NCI-H1105 treated with DMSO at 0.1 percent for 48 hours (cell line): ENCODE data around the gene CMYA5.

Experiments used
- DNase-seq: peaks from one replicate; lab custom pipeline; 2025; lab: John Stamatoyannopoulos, UW

Gene CMYA5

DNA sequence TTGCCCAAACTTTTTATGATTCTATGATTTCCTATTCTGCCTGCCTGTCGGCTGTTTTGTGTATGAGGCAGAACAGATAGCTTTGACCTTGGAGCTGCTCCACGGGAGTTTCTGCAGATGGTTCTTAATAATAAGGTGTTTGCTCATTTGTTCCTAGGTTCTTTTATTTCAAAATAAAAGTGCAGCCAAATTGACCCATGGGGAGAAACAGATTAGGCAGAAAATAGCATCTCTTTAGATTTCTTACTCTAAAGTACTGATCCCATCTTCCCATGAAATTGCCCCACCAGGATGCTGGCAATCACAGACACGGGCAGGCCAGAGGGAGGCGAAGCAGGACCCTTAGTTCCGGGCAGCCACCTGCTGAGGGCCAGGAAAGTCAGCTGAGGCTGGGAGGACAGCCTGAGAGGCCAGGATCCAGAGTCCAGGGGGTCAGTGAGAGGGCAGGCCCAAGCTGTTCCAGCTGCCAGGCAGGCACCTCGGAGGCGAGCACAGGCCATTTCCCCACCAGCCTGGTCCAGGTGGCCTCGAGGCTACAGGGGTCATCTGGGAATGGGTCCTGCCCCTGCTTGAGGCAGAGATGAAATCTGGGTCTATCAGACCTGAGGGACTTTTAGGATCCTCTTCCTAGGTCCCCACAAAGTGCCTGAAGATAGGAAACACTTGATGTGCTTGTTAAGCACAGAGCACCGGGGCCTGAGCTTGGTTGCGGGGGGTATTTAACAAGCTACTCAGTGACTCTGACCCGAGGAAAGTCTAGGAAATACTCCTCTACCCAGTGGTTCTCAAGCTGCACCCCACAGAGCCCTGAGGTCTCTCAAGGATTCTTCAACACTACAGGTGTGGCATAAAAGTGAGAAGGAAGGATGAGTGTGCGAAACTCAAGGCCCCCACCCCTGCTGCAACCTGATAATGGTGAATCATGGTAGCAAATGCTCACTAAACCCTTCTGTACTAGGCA lies 145.4 kb downstream of the CMYA5 start:
- no peak for DNase-seq

DNA sequence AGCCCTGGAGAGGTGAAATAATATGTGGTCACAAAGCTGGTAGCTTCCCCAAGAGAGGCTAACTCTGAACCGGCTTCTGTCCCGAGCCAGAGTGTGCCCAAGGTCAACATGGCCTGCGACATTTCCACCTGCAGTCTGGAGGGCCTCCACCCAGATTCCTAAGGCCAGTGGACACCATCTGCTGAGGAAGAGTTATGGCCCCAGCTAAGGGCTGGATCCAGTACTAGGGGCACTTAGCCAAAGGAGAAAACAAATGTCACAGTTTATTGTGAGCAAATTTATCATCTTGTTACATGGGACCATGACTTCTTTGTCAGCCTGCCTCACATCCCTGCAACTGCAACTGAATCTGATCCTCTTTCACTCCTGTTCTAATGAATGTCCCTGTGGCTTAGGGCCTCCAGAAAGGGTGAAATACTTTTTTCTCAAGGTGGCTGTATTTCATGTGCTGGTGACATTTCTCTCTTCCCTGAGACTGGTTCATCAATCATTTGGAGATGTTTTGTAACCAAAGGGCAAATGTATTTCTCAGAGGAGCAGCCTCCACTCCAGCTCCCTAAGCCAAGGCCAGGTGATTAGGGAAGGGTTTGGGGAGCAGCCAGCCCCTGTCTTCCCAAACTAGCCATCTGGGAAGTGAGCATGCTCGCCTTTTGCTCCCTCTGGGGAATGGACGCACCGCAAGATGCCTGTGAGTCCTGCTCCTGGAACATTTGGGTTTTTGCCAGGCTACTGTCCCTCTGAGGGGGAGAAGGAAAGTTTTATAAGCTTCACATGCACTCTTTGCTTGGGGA lies 148.3 kb downstream of the CMYA5 start:
- no peak for DNase-seq

DNA sequence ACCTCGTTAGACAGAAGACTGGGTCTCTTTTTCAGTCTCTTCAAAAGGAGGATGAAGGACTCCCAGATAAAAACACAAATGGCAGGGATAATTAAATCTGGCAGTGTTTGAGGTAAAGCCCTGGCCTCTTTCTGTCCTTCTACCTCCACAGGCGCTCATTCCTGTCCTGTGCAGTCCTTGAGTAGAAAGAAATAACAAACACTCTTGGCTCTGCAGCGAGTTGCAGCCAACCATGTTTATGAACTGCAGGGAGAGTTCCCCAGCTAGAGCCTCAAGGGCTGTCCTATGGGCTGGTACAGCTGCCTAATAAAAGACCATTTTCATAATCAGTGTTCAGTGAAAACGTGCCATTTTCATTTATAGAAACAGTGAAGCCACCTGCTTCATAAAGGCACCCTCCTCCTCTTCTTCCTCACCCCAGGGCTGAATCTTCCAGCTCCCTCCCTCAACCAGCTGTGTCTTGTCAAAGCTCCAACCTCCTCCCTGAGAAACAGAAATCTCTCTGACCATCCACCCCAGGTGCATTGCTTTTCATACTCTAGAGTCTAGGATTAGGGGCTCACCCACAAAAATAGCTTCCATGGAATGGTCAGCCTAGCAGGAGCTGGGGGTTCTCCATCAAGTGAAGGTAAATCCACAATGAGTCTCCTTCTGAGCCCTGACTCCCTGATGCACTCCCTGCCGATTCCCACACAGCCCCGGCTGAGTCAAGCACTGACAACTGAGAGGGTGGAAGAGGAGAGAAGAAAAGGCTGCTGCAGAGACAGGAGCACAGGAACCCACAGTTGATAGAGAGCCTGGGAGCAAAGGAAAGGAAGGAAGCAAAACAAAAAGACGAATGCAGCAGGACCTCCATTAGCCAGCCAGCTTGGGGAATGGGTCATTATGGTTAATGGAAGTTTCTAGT lies 150.7 kb downstream of the CMYA5 start:
- no peak for DNase-seq

DNA sequence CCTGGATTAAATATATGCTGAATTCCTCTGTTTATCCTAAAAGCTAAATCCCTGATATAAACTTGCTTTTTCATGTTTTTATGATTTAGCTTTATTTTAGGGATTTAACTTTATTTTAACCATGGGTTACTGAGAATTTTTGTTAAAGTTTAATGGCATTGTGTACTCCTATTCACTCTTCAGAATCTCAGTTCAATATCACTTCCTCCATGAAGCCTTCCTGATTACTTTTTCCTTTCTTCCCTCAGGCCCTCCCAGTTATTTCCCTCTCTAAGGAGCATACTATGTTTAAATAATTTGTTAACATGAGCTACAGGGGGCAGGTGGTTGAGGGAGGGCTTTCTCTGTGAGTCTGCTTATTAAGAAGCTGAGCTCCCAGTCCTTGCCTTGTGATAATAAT lies 151.5 kb downstream of the CMYA5 start:
- DNase-seq = no peak

DNA sequence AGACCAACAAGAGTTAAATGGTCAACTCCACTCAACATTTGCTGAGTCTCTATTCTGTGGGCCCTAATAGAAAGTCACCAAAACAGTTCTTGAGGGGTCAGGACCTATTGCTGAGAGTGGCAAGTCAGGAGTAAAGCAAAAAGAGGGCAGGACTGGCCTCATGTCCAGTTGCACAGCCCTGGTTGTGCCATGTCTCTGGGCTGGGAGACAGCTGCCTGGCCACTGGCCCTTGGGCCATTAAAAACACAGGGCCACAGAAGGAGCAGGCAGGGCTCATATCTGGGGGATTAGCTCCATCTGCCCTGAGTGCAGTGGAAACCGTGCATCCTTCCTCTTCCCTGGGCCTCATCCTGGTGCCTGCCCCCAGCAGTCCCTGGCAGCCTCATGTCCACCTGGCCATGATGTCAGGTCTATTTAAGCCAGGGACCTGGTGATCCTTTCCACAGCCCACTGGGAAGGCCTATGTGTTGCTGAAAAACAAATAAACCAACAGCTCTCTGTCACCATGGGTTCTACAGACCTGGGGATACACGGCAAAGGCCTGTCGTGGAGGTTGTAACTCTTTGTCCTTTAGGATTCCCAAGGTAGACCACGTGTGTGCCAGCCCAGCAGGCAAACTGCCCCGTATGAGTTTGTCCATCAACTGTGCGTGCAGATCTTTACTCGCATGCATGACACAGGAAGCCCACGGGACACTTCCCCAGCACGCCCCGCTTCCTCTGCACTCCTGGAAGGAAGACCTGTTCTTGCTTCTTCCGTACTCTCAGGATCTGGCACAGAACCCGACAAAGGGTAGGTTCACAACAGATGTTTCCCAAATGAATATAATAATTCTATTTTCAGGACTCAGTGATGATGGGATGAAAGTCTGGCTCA lies 152.6 kb downstream of the CMYA5 start:
- no peak for DNase-seq

DNA sequence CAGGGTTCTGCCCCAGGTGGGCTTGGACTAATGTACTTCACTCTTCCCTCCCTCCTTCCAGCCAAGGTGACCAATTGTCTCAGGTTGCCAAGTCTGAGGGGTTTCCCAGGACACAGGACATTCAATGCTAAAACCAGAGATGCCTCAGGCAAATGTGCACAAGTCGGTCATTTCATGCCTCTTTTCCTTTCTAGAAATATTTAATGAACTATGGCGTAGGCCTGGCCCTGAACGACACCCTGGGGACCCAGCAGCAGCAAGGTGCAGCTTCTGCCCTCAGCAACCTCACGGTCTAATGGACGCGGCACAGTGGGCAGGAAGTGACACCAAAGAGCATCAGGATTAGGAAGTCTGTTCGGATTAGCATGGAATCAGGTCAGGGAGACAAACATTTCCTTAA lies 153.4 kb downstream of the CMYA5 start:
- no peak for DNase-seq

DNA sequence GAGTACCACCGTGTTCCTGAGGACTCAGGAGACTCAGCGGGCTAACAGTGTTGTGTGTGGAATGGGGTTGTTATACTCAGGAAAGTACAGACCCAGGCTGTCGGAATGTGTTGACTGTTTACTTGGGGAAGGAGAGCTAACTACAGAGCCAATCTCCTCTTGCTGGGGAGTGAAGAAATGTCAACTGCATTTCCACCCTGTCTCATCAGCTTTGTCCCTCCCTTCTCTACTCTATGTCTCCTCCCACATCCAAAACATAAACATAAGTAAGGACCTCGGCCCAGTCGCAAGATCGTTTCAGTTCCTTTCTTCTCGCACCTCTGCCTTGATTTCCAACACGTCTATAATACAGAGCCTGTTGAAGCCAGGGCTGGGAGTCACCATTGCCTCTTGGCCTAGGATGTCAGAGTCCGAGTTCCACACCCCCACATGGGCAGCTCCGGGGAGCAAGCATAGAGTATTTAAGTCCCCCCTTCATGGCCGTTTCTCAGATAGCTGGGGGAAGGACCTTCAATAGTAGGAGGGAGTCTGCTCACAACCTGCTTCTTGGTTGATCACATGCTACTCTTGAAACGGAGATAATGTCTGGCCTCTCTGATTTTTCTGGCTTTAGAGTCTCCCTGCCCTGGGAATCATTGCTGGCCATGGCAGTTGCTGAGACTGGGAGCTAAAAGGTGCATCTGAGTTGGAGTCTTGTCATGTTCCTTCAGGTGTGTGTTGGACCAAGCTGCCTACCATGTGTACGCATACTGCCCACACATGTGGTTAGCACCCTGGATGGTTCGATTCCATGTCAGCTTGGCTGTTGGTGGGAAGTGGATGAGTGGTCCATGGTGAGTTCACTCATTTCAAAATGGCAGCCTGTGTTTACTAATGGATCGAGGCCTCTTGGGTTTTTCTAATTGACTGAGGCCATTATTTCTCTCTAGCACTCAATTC lies 154.1 kb downstream of the CMYA5 start:
- DNase-seq = no peak

DNA sequence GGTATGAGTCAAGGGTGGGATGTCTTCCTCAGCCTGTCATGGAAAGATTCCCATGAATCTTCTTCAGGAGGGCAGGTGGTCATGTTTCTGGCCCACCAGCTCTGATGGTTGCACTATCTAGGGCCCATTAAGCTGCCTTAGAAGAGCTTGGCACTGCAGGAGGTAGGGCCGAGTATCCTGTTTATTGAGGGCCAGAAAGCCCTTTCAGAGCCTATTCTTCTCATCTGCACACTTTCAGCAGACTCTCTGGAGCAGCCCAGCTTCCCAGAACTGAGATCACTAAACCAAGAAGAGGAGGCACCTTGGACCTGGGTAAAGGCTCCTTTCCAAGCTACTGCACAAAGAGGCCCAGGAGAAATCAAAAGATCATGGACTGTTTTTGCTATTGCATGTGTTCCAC lies 154.9 kb downstream of the CMYA5 start:
- no peak for DNase-seq

DNA sequence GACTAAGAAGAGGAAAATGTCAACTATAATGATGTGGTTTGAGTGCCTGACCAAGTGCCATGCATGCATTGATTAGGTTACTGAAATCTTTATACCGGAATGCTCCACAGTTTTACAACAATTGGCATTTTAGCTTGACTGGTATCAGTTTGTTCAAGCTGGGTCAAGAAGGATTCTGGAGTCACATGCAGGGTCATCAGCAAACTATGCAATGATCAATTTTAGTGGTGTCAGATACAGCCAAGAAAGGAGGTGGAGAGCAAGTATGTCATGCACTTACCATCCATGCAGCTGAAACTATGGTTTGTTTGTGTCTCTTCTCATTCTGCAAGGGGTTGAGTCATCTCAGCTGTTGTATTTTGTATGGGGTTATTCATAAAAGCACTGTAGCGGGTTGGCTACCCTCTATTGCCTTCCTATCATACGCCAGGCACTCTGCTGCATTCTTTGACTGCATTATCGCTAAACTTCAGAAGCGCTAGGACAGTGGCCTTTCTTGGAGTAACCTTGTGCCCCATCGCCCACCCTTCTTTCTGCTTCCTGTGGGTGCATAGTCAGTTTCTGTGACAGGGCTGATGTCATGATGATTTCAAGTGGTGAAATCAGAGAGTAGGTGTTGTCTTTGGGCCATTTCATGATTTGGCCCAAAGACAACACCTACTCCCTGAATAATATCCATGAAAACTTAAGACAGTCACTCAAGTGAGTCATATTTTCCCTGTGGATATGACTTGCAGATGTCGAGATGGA lies 156.0 kb downstream of the CMYA5 start:
- DNase-seq = no peak

DNA sequence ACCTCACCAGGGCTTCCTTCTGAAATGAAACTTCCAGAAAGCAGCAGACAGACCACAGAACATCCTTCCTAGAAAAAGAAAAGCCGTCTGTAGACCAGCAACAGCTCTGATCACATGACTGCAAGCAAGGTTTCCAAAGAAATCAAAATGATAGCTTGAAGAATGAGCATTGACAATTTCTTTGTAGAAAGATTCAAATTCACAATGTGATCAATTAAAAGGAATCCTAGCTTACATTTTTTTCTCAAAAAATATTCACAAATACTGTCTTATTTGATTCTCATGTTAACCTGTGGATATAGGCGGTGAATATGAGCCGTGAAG lies 156.5 kb downstream of the CMYA5 start:
- DNase-seq = no peak

DNA sequence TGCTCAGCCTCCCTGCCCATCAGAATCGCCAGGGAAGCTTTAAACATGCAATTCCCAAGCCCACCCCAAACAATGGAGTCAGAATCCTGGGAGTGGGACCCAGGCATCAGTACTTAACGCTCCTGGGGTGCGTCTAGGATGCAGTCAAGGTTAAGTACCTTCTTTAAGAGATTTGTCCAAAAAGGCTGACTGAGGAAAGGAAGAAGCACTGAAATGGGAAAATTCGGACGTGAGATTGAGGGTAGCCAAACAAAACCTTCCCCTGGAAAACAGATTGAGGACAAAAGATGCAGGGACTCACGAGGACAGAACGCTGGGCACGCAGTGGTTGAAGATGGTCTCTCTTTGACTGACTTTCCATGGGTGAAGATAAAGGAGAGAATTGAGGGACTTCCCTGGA lies 157.9 kb downstream of the CMYA5 start:
- no peak for DNase-seq

DNA sequence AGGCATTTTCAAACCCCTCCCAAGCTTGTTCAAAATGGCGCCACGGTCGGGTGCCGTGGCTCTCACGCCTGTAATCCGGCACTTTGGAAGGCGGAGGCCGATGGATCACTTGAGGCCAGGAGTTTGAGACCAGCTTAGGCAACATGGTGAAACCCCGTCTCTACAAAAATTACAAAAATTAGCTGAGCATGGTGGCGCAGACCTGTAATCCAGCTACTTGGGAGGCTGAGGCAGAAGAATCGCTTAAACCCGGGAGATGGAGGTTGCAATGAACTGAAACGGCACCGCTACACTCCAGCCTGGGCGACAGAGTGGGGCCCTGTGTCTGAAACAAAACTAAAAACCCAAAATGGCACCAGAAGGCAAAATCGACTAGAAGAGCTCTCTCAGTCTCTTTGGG lies 159.4 kb downstream of the CMYA5 start:
- no peak for DNase-seq
